Hepatic stellate cell (primary cell): Measurements from ENCODE around the gene KLF3.
"Not testable (repeated sequence)": the region's sequence is repeated elsewhere in the genome, so short reads cannot be mapped to it uniquely, and the experiment has no call there.

Experiments
- DNase-seq: peaks from one replicate; pipeline ENCODE4 v3.0.0; 2011; ENCODE audit warnings: low spot score

Gene KLF3

GRCh38 chr4:38663801-38664705 is at the start of gene KLF3:
Gene KLF3, plus strand, starts transcription at chr4:38664199. Its CDS starts 16,427 bp downstream, at chr4:38680626.
- DNase-seq = peak; percentile 90

GRCh38 chr4:38614231-38614630 is 49.8 kb upstream of the KLF3 start:
- DNase-seq = peak; percentile 11

- no peak for DNase-seq
These were observed 48.2 kb upstream of the KLF3 start for GRCh38 chr4:38615847-38616246.

GRCh38 chr4:38618505-38618904 is 45.5 kb upstream of the KLF3 start:
- DNase-seq = no peak

GRCh38 chr4:38619316-38619715 is 44.7 kb upstream of the KLF3 start:
- no peak for DNase-seq

- DNase-seq = no peak
These were observed 43.9 kb upstream of the KLF3 start for GRCh38 chr4:38620065-38620464.

- no peak for DNase-seq
These were observed 43.4 kb upstream of the KLF3 start for GRCh38 chr4:38620527-38621027.

- no peak for DNase-seq
These were observed 42.8 kb upstream of the KLF3 start for GRCh38 chr4:38621028-38621684.

GRCh38 chr4:38621831-38622230 is 42.2 kb upstream of the KLF3 start:
- DNase-seq = no peak

GRCh38 chr4:38622340-38622739 is 41.7 kb upstream of the KLF3 start:
- not testable (repeated sequence) for DNase-seq

GRCh38 chr4:38623260-38623659 is 40.7 kb upstream of the KLF3 start:
- no peak for DNase-seq

- no peak for DNase-seq
These were observed 39.7 kb upstream of the KLF3 start for GRCh38 chr4:38624311-38624710.

- no peak for DNase-seq
These were observed 38.5 kb upstream of the KLF3 start for GRCh38 chr4:38625508-38625907.

- DNase-seq = not testable (repeated sequence)
These were observed 37.0 kb upstream of the KLF3 start for GRCh38 chr4:38626901-38627444.

GRCh38 chr4:38630519-38630918 is 33.5 kb upstream of the KLF3 start:
- DNase-seq = no peak

- DNase-seq = no peak
These were observed 29.8 kb upstream of the KLF3 start for GRCh38 chr4:38634047-38634759.

GRCh38 chr4:38639242-38639641 is 24.8 kb upstream of the KLF3 start:
- DNase-seq = no peak

- no peak for DNase-seq
These were observed 22.2 kb upstream of the KLF3 start for GRCh38 chr4:38641811-38642210.

- DNase-seq = no peak
These were observed 19.8 kb upstream of the KLF3 start for GRCh38 chr4:38644201-38644600.

GRCh38 chr4:38647101-38647819 is 16.7 kb upstream of the KLF3 start:
- DNase-seq = no peak

- no peak for DNase-seq
These were observed 13.9 kb upstream of the KLF3 start for GRCh38 chr4:38650133-38650532.

GRCh38 chr4:38654273-38654672 is 9.7 kb upstream of the KLF3 start:
- DNase-seq = no peak
